ENCODE results near the gene RPH3AL.

- TF ChIP-seq CTCF (conservative IDR thresholded peaks at IDR 0.05) (no peak), EZH2 (IDR thresholded peaks at IDR 0.05; ENCODE audit: low read depth) (no peak)
These were observed 115.8 kb downstream of the RPH3AL start for GRCh38 chr17:236641-237405.
